Measurements from ENCODE around the gene FAM184B.

FAM184B gene

DNA sequence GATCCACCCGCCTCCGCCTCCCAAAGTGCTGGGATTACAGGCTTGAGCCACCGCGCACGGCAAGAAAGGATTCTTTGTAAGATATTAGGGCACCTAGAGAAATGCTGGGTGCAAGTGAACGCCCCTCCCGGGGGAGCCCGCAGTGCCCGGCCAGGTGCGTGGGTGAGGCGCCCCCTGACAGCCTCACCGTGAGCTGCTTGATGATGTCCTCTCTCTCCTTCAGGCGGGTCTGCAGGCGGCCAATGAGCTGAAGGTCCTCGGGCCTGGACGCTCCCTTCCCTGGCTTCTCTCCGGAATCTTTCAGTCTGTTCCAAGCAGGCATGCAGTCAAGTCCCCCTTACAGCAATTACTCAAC, 145.1 kb downstream of the FAM184B start:
- DNase-seq: no peak
- Histone ChIP-seq H3K36me3 (ENCODE audit: control insufficient read depth in 4 of 4, insufficient read depth in 4 of 4, low read length in 3 of 4) (peaks cover 15 to 47% (median 32%) of the 10 kb centered on the region in 4 experiments), H3K4me3 (ENCODE audit: control insufficient read depth in 1 of 7, extremely low read depth in 1 of 7, insufficient read depth in 4 of 7, low read depth in 2 of 7, low read length in 6 of 7) (no peak overlapping the region), H3K27ac (ENCODE audit: insufficient read depth in 1 of 2, low read depth in 1 of 2, low read length in 2 of 2, poor library complexity in 1 of 2, severe bottlenecking in 2 of 2) (no peak overlapping the region), H3K4me1 (ENCODE audit: control extremely low read depth in 1 of 4, control insufficient read depth in 4 of 4, insufficient read depth in 4 of 4, low read length in 3 of 4) (no peaks in the 10 kb centered on the region), H3K27me3 (replicated peaks in 2 of 5; ENCODE audit: control insufficient read depth in 4 of 5, insufficient read depth in 5 of 5, low read length in 4 of 5) (no peaks in the 10 kb centered on the region), H3K9me3 (ENCODE audit: control extremely low read depth in 1 of 5, control insufficient read depth in 4 of 5, insufficient read depth in 2 of 5, low read depth in 1 of 5, low read length in 4 of 5) (no peaks in the 10 kb centered on the region)
- POLR2A ChIA-PET: interaction anchor here (0.6 to 1.0 kb wide), 2 partner anchors 87 to 165 kb away, joined by 3 to 4 read pairs; no protein-coding TSS in a partner anchor
- 96% methylated on average over 14 of the region's 17 CpGs for WGBS (ENCODE audit: insufficient coverage)
- CTCF ChIA-PET: interaction anchor here (0.9 to 4.5 kb wide), 11 partner anchors 10 to 128 kb away, joined by 3 to 37 read pairs (median 4); partner anchors contain the start of gene MED28

DNA sequence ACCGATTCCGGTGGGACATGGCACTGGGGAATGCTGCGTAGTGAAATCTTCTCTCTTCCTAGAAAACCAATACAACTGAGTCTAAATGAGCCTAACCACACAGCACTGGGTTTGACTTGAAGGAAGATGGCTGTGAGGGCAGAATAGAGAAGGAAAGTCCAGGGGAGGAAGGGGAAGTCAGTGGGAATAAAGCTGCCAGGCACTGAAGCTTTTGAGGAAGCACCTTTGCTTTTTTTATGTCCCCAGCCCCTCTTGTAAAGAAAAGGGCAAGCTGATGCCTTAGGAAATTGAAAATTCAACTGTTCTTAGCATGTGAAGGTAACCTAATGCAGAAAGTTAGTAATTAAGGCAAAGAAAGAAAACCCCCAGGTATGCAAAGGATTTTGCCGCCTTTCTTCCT, 146.4 kb downstream of the FAM184B start:
- Histone ChIP-seq H3K27ac (ENCODE audit: insufficient read depth in 1 of 2, low read depth in 1 of 2, low read length in 2 of 2, poor library complexity in 1 of 2, severe bottlenecking in 2 of 2) (no peak overlapping the region), H3K9me3 (ENCODE audit: control extremely low read depth in 1 of 5, control insufficient read depth in 4 of 5, insufficient read depth in 2 of 5, low read depth in 1 of 5, low read length in 4 of 5) (no peaks in the 10 kb centered on the region), H3K4me1 (ENCODE audit: control extremely low read depth in 1 of 4, control insufficient read depth in 4 of 4, insufficient read depth in 4 of 4, low read length in 3 of 4) (no peaks in the 10 kb centered on the region), H3K4me3 (ENCODE audit: control insufficient read depth in 1 of 7, extremely low read depth in 1 of 7, insufficient read depth in 4 of 7, low read depth in 2 of 7, low read length in 6 of 7) (no peak overlapping the region), H3K36me3 (ENCODE audit: control insufficient read depth in 4 of 4, insufficient read depth in 4 of 4, low read length in 3 of 4) (peaks cover 15 to 59% (median 38%) of the 10 kb centered on the region in 4 experiments), H3K27me3 (replicated peaks in 2 of 5; ENCODE audit: control insufficient read depth in 4 of 5, insufficient read depth in 5 of 5, low read length in 4 of 5) (no peaks in the 10 kb centered on the region)
- DNase-seq: no peak
- WGBS (ENCODE audit: insufficient coverage): 100% methylated on average over 2 of the region's 4 CpGs
- ChIA-PET CTCF (interaction anchor here (1.9 to 4.5 kb wide), 2 partner anchors 20 to 87 kb away, joined by 6 to 37 read pairs; partner anchors contain the start of gene MED28), POLR2A (no interaction called here)

DNA sequence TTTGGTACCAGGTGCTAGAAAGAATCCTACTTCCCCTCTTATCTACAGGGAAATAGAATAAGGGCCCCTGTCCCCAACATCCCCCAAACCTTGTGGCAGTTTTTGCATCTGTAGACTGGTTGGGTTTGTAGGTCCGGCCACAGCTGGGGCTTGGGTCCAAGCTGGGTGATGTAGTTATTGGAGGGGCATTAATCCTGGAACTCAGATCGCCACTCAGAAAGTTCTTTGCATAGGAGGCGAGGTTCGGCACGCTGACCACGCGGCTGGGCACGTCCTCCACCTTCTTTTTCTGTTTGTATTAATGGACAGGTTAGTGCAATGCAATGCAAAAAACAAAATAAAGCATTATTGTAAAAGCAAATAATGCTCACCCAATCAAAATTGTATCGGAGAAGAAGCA, 147.8 kb downstream of the FAM184B start:
- H3K4me3 ChIP-seq (ENCODE audit: control insufficient read depth in 1 of 7, extremely low read depth in 1 of 7, insufficient read depth in 4 of 7, low read depth in 2 of 7, low read length in 6 of 7): no peak overlapping the region

DNA sequence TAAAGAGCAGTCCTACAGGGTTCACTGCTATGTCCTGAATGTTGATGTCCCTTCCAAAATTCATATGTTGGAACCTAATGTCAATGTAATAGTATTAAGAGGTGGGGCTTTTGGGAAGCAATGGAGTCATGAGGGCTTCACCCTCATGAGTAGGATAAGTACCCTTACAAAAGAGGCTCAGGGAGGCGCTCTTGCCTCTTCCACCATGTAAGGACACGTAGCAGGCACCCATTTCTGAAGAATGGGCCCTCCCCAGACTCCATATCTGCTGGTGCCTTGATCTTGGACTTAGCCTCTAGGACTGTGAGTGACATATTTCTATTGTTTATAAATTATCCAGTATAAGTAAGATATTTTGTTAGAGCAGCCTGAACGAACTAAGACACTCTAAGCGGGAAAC, 151.2 kb downstream of the FAM184B start:
- Histone ChIP-seq H3K27me3 (replicated peaks in 2 of 5; ENCODE audit: control insufficient read depth in 4 of 5, insufficient read depth in 5 of 5, low read length in 4 of 5) (no peaks in the 10 kb centered on the region), H3K36me3 (ENCODE audit: control insufficient read depth in 4 of 4, insufficient read depth in 4 of 4, low read length in 3 of 4) (peaks cover 21 to 95% (median 53%) of the 10 kb centered on the region in 4 experiments), H3K4me1 (ENCODE audit: control extremely low read depth in 1 of 4, control insufficient read depth in 4 of 4, insufficient read depth in 4 of 4, low read length in 3 of 4) (no peaks in the 10 kb centered on the region), H3K27ac (ENCODE audit: insufficient read depth in 1 of 2, low read depth in 1 of 2, low read length in 2 of 2, poor library complexity in 1 of 2, severe bottlenecking in 2 of 2) (no peak overlapping the region), H3K4me3 (ENCODE audit: control insufficient read depth in 1 of 7, extremely low read depth in 1 of 7, insufficient read depth in 4 of 7, low read depth in 2 of 7, low read length in 6 of 7) (no peak overlapping the region), H3K9me3 (ENCODE audit: control extremely low read depth in 1 of 5, control insufficient read depth in 4 of 5, insufficient read depth in 2 of 5, low read depth in 1 of 5, low read length in 4 of 5) (no peaks in the 10 kb centered on the region)
- ChIA-PET POLR2A (no interaction called here), CTCF (interaction anchor here (0.9 kb wide), 1 partner anchor 43 kb away, joined by 3 read pairs; no protein-coding TSS in a partner anchor)
- no peak for DNase-seq
- 100% methylated on average over 2 of the region's 4 CpGs for WGBS (ENCODE audit: insufficient coverage)

More for the DNA sequence above, 147.8 kb downstream of the FAM184B start:
- ChIA-PET CTCF (no interaction called here), POLR2A (no interaction called here)
- no peak for DNase-seq
- Histone ChIP-seq H3K9me3 (ENCODE audit: control extremely low read depth in 1 of 5, control insufficient read depth in 4 of 5, insufficient read depth in 2 of 5, low read depth in 1 of 5, low read length in 4 of 5) (no peaks in the 10 kb centered on the region), H3K4me1 (ENCODE audit: control extremely low read depth in 1 of 4, control insufficient read depth in 4 of 4, insufficient read depth in 4 of 4, low read length in 3 of 4) (no peaks in the 10 kb centered on the region), H3K36me3 (ENCODE audit: control insufficient read depth in 4 of 4, insufficient read depth in 4 of 4, low read length in 3 of 4) (peaks cover 16 to 71% (median 43%) of the 10 kb centered on the region in 4 experiments), H3K27ac (ENCODE audit: insufficient read depth in 1 of 2, low read depth in 1 of 2, low read length in 2 of 2, poor library complexity in 1 of 2, severe bottlenecking in 2 of 2) (no peak overlapping the region), H3K27me3 (replicated peaks in 2 of 5; ENCODE audit: control insufficient read depth in 4 of 5, insufficient read depth in 5 of 5, low read length in 4 of 5) (no peaks in the 10 kb centered on the region)
- no CpG with 5 or more reads among the region's 9 CpGs for WGBS (ENCODE audit: insufficient coverage)

DNA sequence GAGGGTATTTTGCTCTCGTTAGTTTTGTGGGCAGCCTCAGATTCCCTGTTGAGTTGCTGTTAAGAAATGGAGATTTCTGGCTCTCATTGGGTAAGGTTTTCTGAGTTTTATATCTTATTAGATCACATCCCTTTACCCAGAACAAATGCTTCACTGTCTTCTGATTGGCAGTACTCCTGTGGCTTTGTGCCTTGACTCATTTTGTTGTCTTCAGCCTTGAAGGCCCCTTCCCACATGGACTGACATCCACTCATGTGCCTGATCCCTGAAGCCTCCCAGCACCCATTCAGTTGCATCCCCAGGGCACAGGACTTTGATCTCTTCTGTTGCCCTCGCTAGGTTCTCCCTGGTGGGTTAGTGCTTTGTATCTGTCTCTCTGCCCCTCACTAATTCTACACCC, 156.6 kb downstream of the FAM184B start:
- Histone ChIP-seq H3K9me3 (ENCODE audit: control extremely low read depth in 1 of 5, control insufficient read depth in 4 of 5, insufficient read depth in 2 of 5, low read depth in 1 of 5, low read length in 4 of 5) (no peaks in the 10 kb centered on the region), H3K27me3 (replicated peaks in 2 of 5; ENCODE audit: control insufficient read depth in 4 of 5, insufficient read depth in 5 of 5, low read length in 4 of 5) (no peaks in the 10 kb centered on the region), H3K27ac (ENCODE audit: insufficient read depth in 1 of 2, low read depth in 1 of 2, low read length in 2 of 2, poor library complexity in 1 of 2, severe bottlenecking in 2 of 2) (no peak overlapping the region), H3K4me1 (ENCODE audit: control extremely low read depth in 1 of 4, control insufficient read depth in 4 of 4, insufficient read depth in 4 of 4, low read length in 3 of 4) (no peaks in the 10 kb centered on the region), H3K36me3 (ENCODE audit: control insufficient read depth in 4 of 4, insufficient read depth in 4 of 4, low read length in 3 of 4) (peaks cover 26 to 95% (median 59%) of the 10 kb centered on the region in 4 experiments), H3K4me3 (ENCODE audit: control insufficient read depth in 1 of 7, extremely low read depth in 1 of 7, insufficient read depth in 4 of 7, low read depth in 2 of 7, low read length in 6 of 7) (no peak overlapping the region)
- DNase-seq: no peak
- no CpG with 5 or more reads among the region's 2 CpGs for WGBS (ENCODE audit: insufficient coverage)
- ChIA-PET POLR2A (no interaction called here), CTCF (no interaction called here)

DNA sequence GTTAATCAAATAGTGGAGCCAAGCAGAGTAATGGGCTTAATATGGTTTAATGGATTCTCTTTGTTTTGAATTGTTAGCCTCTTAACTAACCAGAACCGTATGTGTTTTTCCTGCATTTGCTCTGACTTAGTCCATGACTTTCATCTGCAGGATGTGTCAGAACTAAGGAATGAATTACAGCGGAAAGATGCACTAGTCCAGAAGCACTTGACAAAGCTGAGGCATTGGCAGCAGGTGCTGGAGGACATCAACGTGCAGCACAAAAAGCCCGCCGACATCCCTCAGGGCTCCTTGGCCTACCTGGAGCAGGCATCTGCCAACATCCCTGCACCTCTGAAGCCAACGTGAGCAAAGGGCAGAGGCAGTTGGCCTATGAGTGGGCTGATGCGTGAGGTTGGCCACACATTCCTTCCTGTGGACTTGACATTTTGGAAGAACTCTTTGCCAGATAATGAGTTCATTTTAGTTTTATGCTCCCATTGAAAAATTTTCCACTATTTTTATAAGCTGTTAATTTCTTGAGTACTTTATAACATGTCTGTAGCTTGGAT, 157.9 kb downstream of the FAM184B start:
- 96% methylated on average over 7 of the region's 7 CpGs for WGBS (ENCODE audit: insufficient coverage)
- Histone ChIP-seq H3K27ac (ENCODE audit: insufficient read depth in 1 of 2, low read depth in 1 of 2, low read length in 2 of 2, poor library complexity in 1 of 2, severe bottlenecking in 2 of 2) (no peak overlapping the region), H3K9me3 (ENCODE audit: control extremely low read depth in 1 of 5, control insufficient read depth in 4 of 5, insufficient read depth in 2 of 5, low read depth in 1 of 5, low read length in 4 of 5) (no peaks in the 10 kb centered on the region), H3K4me1 (ENCODE audit: control extremely low read depth in 1 of 4, control insufficient read depth in 4 of 4, insufficient read depth in 4 of 4, low read length in 3 of 4) (peaks cover 6 to 10% (median 9%) of the 10 kb centered on the region in 4 experiments), H3K36me3 (ENCODE audit: control insufficient read depth in 4 of 4, insufficient read depth in 4 of 4, low read length in 3 of 4) (peaks cover 26 to 89% (median 62%) of the 10 kb centered on the region in 4 experiments), H3K4me3 (ENCODE audit: control insufficient read depth in 1 of 7, extremely low read depth in 1 of 7, insufficient read depth in 4 of 7, low read depth in 2 of 7, low read length in 6 of 7) (no peak overlapping the region), H3K27me3 (replicated peaks in 2 of 5; ENCODE audit: control insufficient read depth in 4 of 5, insufficient read depth in 5 of 5, low read length in 4 of 5) (no peaks in the 10 kb centered on the region)
- no peak for DNase-seq
- ChIA-PET POLR2A (interaction anchor here (0.7 kb wide), 1 partner anchor 9 kb away, joined by 3 read pairs; the partner anchor contains the start of gene MED28), CTCF (interaction anchor here (1.0 to 2.0 kb wide), 2 partner anchors 69 to 74 kb away, joined by 3 to 4 read pairs; no protein-coding TSS in a partner anchor)

DNA sequence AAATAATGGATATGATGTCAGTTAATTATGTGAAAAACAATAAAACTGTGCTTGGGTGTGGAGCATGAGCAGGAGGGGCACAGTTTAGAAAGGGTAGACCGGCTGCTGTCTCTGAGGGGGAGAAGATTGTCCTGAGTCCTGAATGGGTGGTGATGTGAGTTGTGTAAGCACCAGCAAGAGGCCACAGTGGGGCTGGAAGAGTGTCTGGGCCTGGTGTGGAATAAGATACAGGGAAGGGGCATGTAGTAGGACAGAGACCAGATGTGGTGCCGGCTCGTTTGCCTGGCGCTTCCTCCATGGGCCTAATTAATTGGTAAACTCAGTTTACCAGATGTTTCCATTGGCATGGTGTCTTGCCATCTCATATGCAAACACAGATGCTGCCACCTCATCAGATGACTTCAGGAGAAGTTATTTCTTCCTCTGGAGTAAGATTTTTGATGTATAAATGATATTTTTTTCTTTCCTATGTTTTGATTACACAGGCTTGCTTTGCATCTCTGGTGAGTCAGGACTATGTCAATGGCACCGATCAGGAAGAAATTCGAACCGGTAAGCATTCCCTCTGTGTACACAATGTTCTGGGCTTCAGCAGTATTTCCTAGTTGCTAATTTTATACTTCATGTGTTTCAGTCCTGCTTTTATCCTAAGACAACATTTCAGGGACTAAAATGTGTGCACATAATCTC, 161.9 kb downstream of the FAM184B start:
- ChIA-PET POLR2A (no interaction called here), CTCF (interaction anchor here (1.0 kb wide), 1 partner anchor 13 kb away, joined by 3 read pairs; no protein-coding TSS in a partner anchor)
- H3K4me1 ChIP-seq (ENCODE audit: control extremely low read depth in 1 of 4, control insufficient read depth in 4 of 4, insufficient read depth in 4 of 4, low read length in 3 of 4): peaks cover 12 to 39% (median 35%) of the 10 kb centered on the region in 4 experiments
- no peaks in the 10 kb centered on the region for H3K27me3 ChIP-seq (replicated peaks in 2 of 5; ENCODE audit: control insufficient read depth in 4 of 5, insufficient read depth in 5 of 5, low read length in 4 of 5)
- no peaks in the 10 kb centered on the region for H3K9me3 ChIP-seq (ENCODE audit: control extremely low read depth in 1 of 5, control insufficient read depth in 4 of 5, insufficient read depth in 2 of 5, low read depth in 1 of 5, low read length in 4 of 5)
- H3K4me3 ChIP-seq (ENCODE audit: control insufficient read depth in 1 of 7, extremely low read depth in 1 of 7, insufficient read depth in 4 of 7, low read depth in 2 of 7, low read length in 6 of 7): no peak overlapping the region
- peaks cover 17 to 64% (median 47%) of the 10 kb centered on the region in 4 experiments for H3K36me3 ChIP-seq (ENCODE audit: control insufficient read depth in 4 of 4, insufficient read depth in 4 of 4, low read length in 3 of 4)
- peak overlapping the region in 1 of 2 experiments; percentile 60 for H3K27ac ChIP-seq (ENCODE audit: insufficient read depth in 1 of 2, low read depth in 1 of 2, low read length in 2 of 2, poor library complexity in 1 of 2, severe bottlenecking in 2 of 2)
- WGBS (ENCODE audit: insufficient coverage): 100% methylated on average over 4 of the region's 7 CpGs
- DNase-seq: no peak
